ENCODE data around the gene TBC1D7. TPM values are rescaled to one million over a fixed set of nuclear protein-coding genes. Genes with fewer than 3 reads are reported as not detected.

The TBC1D7 gene
- total and polyA plus RNA-seq, 10 of the 15 experiments (the other 5 are each of a cell fraction or from before 2014, with no cell fraction given): 20.1 to 65.9 (median 31.3) TPM

- TF ChIP-seq YY1 (IDR thresholded peaks at IDR 0.05; ENCODE audit: low read depth, low read length): 0 out of 2 replicates have a peak, but pooled peaks have one; percentile 24
- TF ChIP-seq NR2F1 (conservative IDR thresholded peaks at IDR 0.05): no peak
- TF ChIP-seq CBX3 (IDR thresholded peaks at IDR 0.05; ENCODE audit: borderline replicate concordance, low read depth): no peak
- no peak for TF ChIP-seq HDGF (IDR thresholded peaks at IDR 0.05)
- no peak for TF ChIP-seq FOS (IDR thresholded peaks at IDR 0.05; ENCODE audit: borderline replicate concordance, extremely low read depth, insufficient read length)
- no peak for TF ChIP-seq CHD4 (IDR thresholded peaks at IDR 0.05)
Measured at GRCh38 chr6:13278164-13278563, 50.2 kb downstream of the TBC1D7 start (continued).

- no TSS peak for BruUV-seq (replicated peaks)
- POLR2A ChIA-PET: interaction anchor here (0.6 to 5.4 kb wide), 3 partner anchors 26 to 83 kb away, joined by 3 to 37 read pairs (median 3); no protein-coding TSS in a partner anchor
- Histone ChIP-seq H2AFZ (ENCODE audit: control insufficient read depth, low read depth, low read length) (no peak overlapping the region), H4K20me1 (ENCODE audit: control insufficient read depth, insufficient read depth) (peaks cover 4% of the 10 kb centered on the region), H3K4me2 (ENCODE audit: control insufficient read depth, insufficient read depth) (peak overlapping the region; percentile 71), H3K36me3 (ENCODE audit: control insufficient read depth in 2 of 2, insufficient read depth in 2 of 2, low read length in 1 of 2) (peaks cover 12 to 22% of the 10 kb centered on the region in 2 experiments), H3K79me2 (ENCODE audit: control insufficient read depth, insufficient read depth, low read length) (peaks cover 59% of the 10 kb centered on the region), H3K9ac (ENCODE audit: control insufficient read depth, insufficient read depth, low read length) (peak overlapping the region; percentile 8; the same call in 1 of the 2 replicates), H3K27me3 (replicated peaks in 1 of 2; ENCODE audit: control insufficient read depth in 2 of 2, insufficient read depth in 2 of 2, low read length in 1 of 2) (no peaks in the 10 kb centered on the region; a peak in 1 of 4 replicates), H3K9me3 (replicated peaks; ENCODE audit: control insufficient read depth, insufficient read depth, low read length) (no peaks in the 10 kb centered on the region), H3K4me3 (peak overlapping the region; percentile 38), H3K4me1 (ENCODE audit: control insufficient read depth, insufficient read depth, low read length) (peaks cover 36% of the 10 kb centered on the region), H3K27ac (ENCODE audit: control insufficient read depth, insufficient read depth) (no peak overlapping the region)
- CTCF ChIA-PET: interaction anchor here (0.6 to 7.0 kb wide), 16 partner anchors 9 to 366 kb away, joined by 3 to 108 read pairs (median 4); partner anchors contain the start of gene TBC1D7
- intact Hi-C loops (cut with micrococcal nuclease; ENCODE audit: unreplicated experiment): no loop called here
- DNase-seq (ENCODE audit: low read depth, low spot score) (no peak), FAIRE-seq (no peak), ATAC-seq (no peak)
- TF ChIP-seq ZBED1 (IDR thresholded peaks at IDR 0.05; ENCODE audit: borderline replicate concordance) (no peak), ATF2 (IDR thresholded peaks at IDR 0.05; ENCODE audit: low read length) (no peak), KDM1A (IDR thresholded peaks at IDR 0.05; ENCODE audit: borderline replicate concordance) (no peak), SPI1 (IDR thresholded peaks at IDR 0.05; ENCODE audit: borderline replicate concordance, insufficient read depth, low read depth, low read length) (no peak), REST (IDR thresholded peaks at IDR 0.05; ENCODE audit: low read depth, low read length) (no peak), SMARCA5 (IDR thresholded peaks at IDR 0.05) (no peak), TAF1 (IDR thresholded peaks at IDR 0.05; ENCODE audit: borderline replicate concordance, low read depth, low read length) (no peak), IRF4 (IDR thresholded peaks at IDR 0.05; ENCODE audit: low read depth, low read length) (no peak), ZZZ3 (IDR thresholded peaks at IDR 0.05; ENCODE audit: control insufficient read depth, insufficient read length, low read depth) (no peak), SUPT20H (IDR thresholded peaks at IDR 0.05; ENCODE audit: borderline replicate concordance, control insufficient read depth, low read depth, low read length) (no peak), ZNF384 (IDR thresholded peaks at IDR 0.05; ENCODE audit: borderline replicate concordance, low read depth, low read length) (no peak), YBX1 (IDR thresholded peaks at IDR 0.05) (no peak), CHD2 (IDR thresholded peaks at IDR 0.05; ENCODE audit: borderline replicate concordance, low read depth, low read length) (no peak), ZSCAN29 (IDR thresholded peaks at IDR 0.05) (no peak)
- SMC1A ChIA-PET (ENCODE audit: uncharacterized antibody, unreplicated experiment): interaction anchor here (0.6 to 8.5 kb wide), 16 partner anchors 13 to 237 kb away, joined by 3 to 114 read pairs (median 8); partner anchors contain the start of gene TBC1D7
- RAD21 ChIA-PET (ENCODE audit: unreplicated experiment): interaction anchor here (0.7 to 9.8 kb wide), 15 partner anchors 14 to 298 kb away, joined by 3 to 116 read pairs (median 7); partner anchors contain the start of gene TBC1D7
- WGBS (ENCODE audit: insufficient coverage, insufficient replicate concordance, low lambda C conversion rate, missing lambda C conversion rate): 100% methylated on average over 2 of the region's 2 CpGs
- in situ Hi-C loops (cut with MboI): no loop called here
Measured at GRCh38 chr6:13277231-13277630, 51.1 kb downstream of the TBC1D7 start.

All from GM12878 (cell line).